GM12873 (cell line): ENCODE measurements around the gene TMEM163.

Experiments used
- CTCF ChIP-seq: IDR thresholded peaks from 2 replicates; pipeline ENCODE4 v1.5.1; 2012; ENCODE audit warnings: low read depth, mild to moderate bottlenecking, moderate library complexity, low read length, control low read depth; ENCODE audit not compliant: insufficient read depth; ENCODE audit errors: missing control alignments

The TMEM163 gene

GRCh38 chr2:134573085-134573370, 145.8 kb downstream of the TMEM163 start:
- TF ChIP-seq CTCF: no peak

- no peak for TF ChIP-seq CTCF
Observed at GRCh38 chr2:134572314-134573084, 146.3 kb downstream of the TMEM163 start.

- TF ChIP-seq CTCF: no peak
Observed at GRCh38 chr2:134570676-134571075, 148.1 kb downstream of the TMEM163 start.

- TF ChIP-seq CTCF: no peak
Observed at GRCh38 chr2:134568413-134568812, 150.4 kb downstream of the TMEM163 start.

GRCh38 chr2:134567666-134568065, 151.1 kb downstream of the TMEM163 start:
- no peak for TF ChIP-seq CTCF

GRCh38 chr2:134564549-134564948, 154.3 kb downstream of the TMEM163 start:
- TF ChIP-seq CTCF: no peak

- TF ChIP-seq CTCF: no peak
Observed at GRCh38 chr2:134558208-134558830, 160.5 kb downstream of the TMEM163 start.
